Kidney glomerular epithelial cell (primary cell): ENCODE data around the gene GUCY1A2.

Experiments
- DNase-seq: peaks from one replicate; lab custom pipeline; 2025; lab: John Stamatoyannopoulos, UW

The GUCY1A2 gene

GRCh38 chr11:106728859-106729258, 289.4 kb downstream of the GUCY1A2 start:
- DNase-seq = no peak

- DNase-seq = no peak
Measured at GRCh38 chr11:106728379-106728778, 289.9 kb downstream of the GUCY1A2 start.

GRCh38 chr11:106727256-106727655, 291.0 kb downstream of the GUCY1A2 start:
- DNase-seq = no peak

- DNase-seq = no peak
Measured at GRCh38 chr11:106724293-106724892, 293.9 kb downstream of the GUCY1A2 start.

- DNase-seq = no peak
Measured at GRCh38 chr11:106723071-106723470, 295.2 kb downstream of the GUCY1A2 start.

GRCh38 chr11:106717222-106717621, 301.1 kb downstream of the GUCY1A2 start:
- DNase-seq = no peak

- DNase-seq = no peak
Measured at GRCh38 chr11:106714199-106714598, 304.1 kb downstream of the GUCY1A2 start.

- DNase-seq = no peak
Measured at GRCh38 chr11:106708348-106708747, 309.9 kb downstream of the GUCY1A2 start.

- peak; percentile 93 for DNase-seq
Measured at GRCh38 chr11:106706355-106706754, 311.9 kb downstream of the GUCY1A2 start.

GRCh38 chr11:106702805-106703204, 315.5 kb downstream of the GUCY1A2 start:
- no peak for DNase-seq

- DNase-seq = peak; percentile 58
Measured at GRCh38 chr11:106697058-106697457, 321.2 kb downstream of the GUCY1A2 start.

GRCh38 chr11:106695506-106695905, 322.8 kb downstream of the GUCY1A2 start:
- peak; percentile 83 for DNase-seq

GRCh38 chr11:106694501-106694900, 323.8 kb downstream of the GUCY1A2 start:
- DNase-seq = no peak

- DNase-seq = no peak
Measured at GRCh38 chr11:106691807-106692365, 326.4 kb downstream of the GUCY1A2 start.

GRCh38 chr11:106690923-106691322, 327.4 kb downstream of the GUCY1A2 start:
- DNase-seq = no peak

GRCh38 chr11:106684944-106685343, 333.3 kb downstream of the GUCY1A2 start:
- DNase-seq = no peak

- DNase-seq = no peak
Measured at GRCh38 chr11:106683435-106683834, 334.8 kb downstream of the GUCY1A2 start.

GRCh38 chr11:106681435-106681834, 336.8 kb downstream of the GUCY1A2 start:
- no peak for DNase-seq

- DNase-seq = no peak
Measured at GRCh38 chr11:106679581-106679980, 338.7 kb downstream of the GUCY1A2 start.

- no peak for DNase-seq
Measured at GRCh38 chr11:106679181-106679580, 339.1 kb downstream of the GUCY1A2 start.

GRCh38 chr11:106670069-106670468, 348.2 kb downstream of the GUCY1A2 start:
- no peak for DNase-seq

GRCh38 chr11:106668147-106668546, 350.1 kb downstream of the GUCY1A2 start:
- DNase-seq = no peak

GRCh38 chr11:106656646-106657045, 361.6 kb downstream of the GUCY1A2 start:
- no peak for DNase-seq

GRCh38 chr11:106644824-106645223, 373.5 kb downstream of the GUCY1A2 start:
- peak; percentile 25 for DNase-seq
